CD8-positive, alpha-beta memory T cell (primary cell): ENCODE measurements around the gene SPHK2. TPM values are rescaled to one million over a fixed set of nuclear protein-coding genes. Genes with fewer than 3 reads are reported as not detected.
"Not testable (repeated sequence)": the region's sequence is repeated elsewhere in the genome, so short reads cannot be mapped to it uniquely, and the experiment has no call there.

Experiments used
- CTCF ChIA-PET: fragments of 350-600 bp; sonication (Branson Sonifier 250); formaldehyde crosslinking; loops from one replicate; lab custom pipeline; 2021; ENCODE audit warnings: antibody characterized with exemption; lab: Charles Lee
- POLR2A ChIA-PET: fragments of 350-600 bp; sonication (Branson Sonifier 250); formaldehyde crosslinking; loops from one replicate; lab custom pipeline; 2021; ENCODE audit warnings: antibody characterized with exemption; lab: Charles Lee
- DNase-seq, 5 donors: peaks; one replicate each; pipeline versions ENCODE4 v3.0.0 to v3.0.0-alpha.2; 2020 to 2022; ENCODE audit warnings: mixed read lengths in 1 of 5
- H3K27ac ChIP-seq: one replicate; pipeline ENCODE4 v1.7.0; 2013; ENCODE audit warnings: low read depth, mild to moderate bottlenecking, low read length, moderate library complexity
- H3K27me3 ChIP-seq: 2 replicates; pipeline ENCODE4 v1.7.0; 2013; ENCODE audit warnings: low read length, mild to moderate bottlenecking; ENCODE audit not compliant: insufficient read depth, poor library complexity, severe bottlenecking
- H3K36me3 ChIP-seq: 2 replicates; pipeline ENCODE4 v1.7.0; 2013; ENCODE audit warnings: mild to moderate bottlenecking, low read length, moderate library complexity; ENCODE audit not compliant: insufficient read depth
- H3K4me1 ChIP-seq: 2 replicates; pipeline ENCODE4 v1.7.0; 2013; ENCODE audit warnings: mild to moderate bottlenecking, low read length, moderate library complexity; ENCODE audit not compliant: insufficient read depth
- H3K4me3 ChIP-seq: 2 replicates; pipeline ENCODE4 v1.7.0; 2013; ENCODE audit warnings: mild to moderate bottlenecking, low read length
- H3K9me3 ChIP-seq: 2 replicates; pipeline ENCODE4 v1.7.0; 2013; ENCODE audit warnings: mild to moderate bottlenecking, low read length
- H3K27ac Mint-ChIP-seq, 8 donors: one replicate each; pipeline ENCODE4 v1.8.0; 2020 to 2021; ENCODE audit warnings: mixed read lengths in 8 of 8, mild to moderate bottlenecking in 6 of 8, inconsistent platforms in 3 of 8, moderate library complexity in 3 of 8
- H3K27me3 Mint-ChIP-seq, 2 donors: one replicate each; pipeline ENCODE4 v1.8.0; 2020 to 2021; ENCODE audit warnings: mixed read lengths in 2 of 2, mild to moderate bottlenecking in 1 of 2, moderate library complexity in 1 of 2
- H3K36me3 Mint-ChIP-seq, 3 donors: one replicate each; pipeline ENCODE4 v1.8.0; 2020 to 2021; ENCODE audit warnings: mixed read lengths in 3 of 3, inconsistent platforms in 1 of 3, mild to moderate bottlenecking in 1 of 3
- H3K4me1 Mint-ChIP-seq, 3 donors: one replicate each; pipeline ENCODE4 v1.8.0; 2020 to 2021; ENCODE audit warnings: mixed read lengths in 3 of 3, inconsistent platforms in 1 of 3, mild to moderate bottlenecking in 1 of 3
- H3K4me3 Mint-ChIP-seq, 7 donors: one replicate each; pipeline ENCODE4 v1.8.0; 2020 to 2021; ENCODE audit warnings: mixed read lengths in 7 of 7, mild to moderate bottlenecking in 6 of 7, moderate library complexity in 4 of 7, inconsistent platforms in 2 of 7
- H3K9me3 Mint-ChIP-seq, 5 donors: one replicate each; pipeline ENCODE4 v1.8.0; 2020 to 2022; ENCODE audit warnings: mixed read lengths in 5 of 5, mild to moderate bottlenecking in 3 of 5, moderate library complexity in 2 of 5, inconsistent platforms in 1 of 5
- polyA plus RNA-seq: library from polyadenylated mRNA; unstranded; fragments of 300-500 nt; fragmentation: Illumina TruSeq; gene quantifications from one replicate; pipeline ENCODE4 v1.2.3, GENCODE V29; 2021
- total RNA-seq, 2 experiments: library from RNA; stranded (reverse); gene quantifications; one replicate each; pipeline ENCODE4 v1.2.3, GENCODE V29; 2021

The SPHK2 gene
- total and polyA plus RNA-seq, 3 experiments from 2014 or later: 10.2 to 38.5 (median 37.5) TPM

DNA sequence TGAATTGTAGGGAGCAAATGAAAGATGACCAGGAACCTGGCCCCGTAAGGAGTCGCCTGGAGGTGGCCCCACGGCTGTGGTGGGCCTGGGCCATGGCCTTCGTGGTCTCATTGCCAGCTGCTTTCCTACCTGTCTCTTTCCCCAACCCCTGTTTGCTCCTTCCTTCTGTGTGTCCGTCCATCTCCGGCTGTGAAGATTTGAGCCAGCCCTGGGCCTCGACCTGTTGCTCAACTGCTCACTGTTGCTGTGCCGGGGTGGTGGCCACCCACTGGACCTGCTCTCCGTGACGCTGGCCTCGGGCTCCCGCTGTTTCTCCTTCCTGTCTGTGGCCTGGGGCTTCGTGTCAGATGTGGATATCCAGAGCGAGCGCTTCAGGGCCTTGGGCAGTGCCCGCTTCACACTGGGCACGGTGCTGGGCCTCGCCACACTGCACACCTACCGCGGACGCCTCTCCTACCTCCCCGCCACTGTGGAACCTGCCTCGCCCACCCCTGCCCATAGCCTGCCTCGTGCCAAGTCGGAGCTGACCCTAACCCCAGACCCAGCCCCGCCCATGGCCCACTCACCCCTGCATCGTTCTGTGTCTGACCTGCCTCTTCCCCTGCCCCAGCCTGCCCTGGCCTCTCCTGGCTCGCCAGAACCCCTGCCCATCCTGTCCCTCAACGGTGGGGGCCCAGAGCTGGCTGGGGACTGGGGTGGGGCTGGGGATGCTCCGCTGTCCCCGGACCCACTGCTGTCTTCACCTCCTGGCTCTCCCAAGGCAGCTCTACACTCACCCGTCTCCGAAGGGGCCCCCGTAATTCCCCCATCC lies 9.4 kb downstream of the SPHK2 start:
- H3K27ac Mint-ChIP-seq: peak overlapping the region in 1 of 8 donors; percentile 36
- CTCF ChIA-PET: no interaction called here

DNA sequence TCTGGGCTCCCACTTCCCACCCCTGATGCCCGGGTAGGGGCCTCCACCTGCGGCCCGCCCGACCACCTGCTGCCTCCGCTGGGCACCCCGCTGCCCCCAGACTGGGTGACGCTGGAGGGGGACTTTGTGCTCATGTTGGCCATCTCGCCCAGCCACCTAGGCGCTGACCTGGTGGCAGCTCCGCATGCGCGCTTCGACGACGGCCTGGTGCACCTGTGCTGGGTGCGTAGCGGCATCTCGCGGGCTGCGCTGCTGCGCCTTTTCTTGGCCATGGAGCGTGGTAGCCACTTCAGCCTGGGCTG lies 9.9 kb downstream of the SPHK2 start:
- Mint-ChIP-seq H3K4me1 (peaks cover 18 to 53% (median 22%) of the 10 kb centered on the region in 3 donors), H3K27me3 (no peaks in the 10 kb centered on the region), H3K4me3 (no peak overlapping the region), H3K36me3 (peaks cover 0 to 54% (median 0%) of the 10 kb centered on the region in 3 donors), H3K27ac (no peak overlapping the region), H3K9me3 (no peaks in the 10 kb centered on the region)
- no peaks in the 10 kb centered on the region for H3K27me3 ChIP-seq
- H3K27ac ChIP-seq: no peak overlapping the region
- H3K9me3 ChIP-seq: no peaks in the 10 kb centered on the region
- ChIA-PET POLR2A (interaction anchor here (0.6 to 0.9 kb wide), 2 partner anchors 10 to 71 kb away, joined by 3 to 11 read pairs; partner anchors contain the start of gene SPHK2), CTCF (no interaction called here)
- peaks cover 19% of the 10 kb centered on the region for H3K4me1 ChIP-seq
- no peak overlapping the region for H3K4me3 ChIP-seq
- peaks cover 30% of the 10 kb centered on the region for H3K36me3 ChIP-seq
- no peak for DNase-seq

More for the DNA sequence above, 9.4 kb downstream of the SPHK2 start:
- Histone ChIP-seq H3K9me3 (no peaks in the 10 kb centered on the region), H3K27me3 (no peaks in the 10 kb centered on the region), H3K4me3 (no peak overlapping the region), H3K36me3 (peaks cover 30% of the 10 kb centered on the region), H3K4me1 (peaks cover 16% of the 10 kb centered on the region), H3K27ac (no peak overlapping the region)
- POLR2A ChIA-PET: interaction anchor here (0.6 to 0.9 kb wide), 3 partner anchors 9 to 70 kb away, joined by 3 to 11 read pairs (median 5); partner anchors contain the start of gene SPHK2
- H3K36me3 Mint-ChIP-seq: peaks cover 0 to 54% (median 1%) of the 10 kb centered on the region in 3 donors
- peak overlapping the region in 1 of 7 donors; percentile 12 for H3K4me3 Mint-ChIP-seq
- no peaks in the 10 kb centered on the region for H3K9me3 Mint-ChIP-seq
- DNase-seq: no peak
- H3K27me3 Mint-ChIP-seq: no peaks in the 10 kb centered on the region
- peaks cover 21 to 53% (median 24%) of the 10 kb centered on the region in 3 donors for H3K4me1 Mint-ChIP-seq

DNA sequence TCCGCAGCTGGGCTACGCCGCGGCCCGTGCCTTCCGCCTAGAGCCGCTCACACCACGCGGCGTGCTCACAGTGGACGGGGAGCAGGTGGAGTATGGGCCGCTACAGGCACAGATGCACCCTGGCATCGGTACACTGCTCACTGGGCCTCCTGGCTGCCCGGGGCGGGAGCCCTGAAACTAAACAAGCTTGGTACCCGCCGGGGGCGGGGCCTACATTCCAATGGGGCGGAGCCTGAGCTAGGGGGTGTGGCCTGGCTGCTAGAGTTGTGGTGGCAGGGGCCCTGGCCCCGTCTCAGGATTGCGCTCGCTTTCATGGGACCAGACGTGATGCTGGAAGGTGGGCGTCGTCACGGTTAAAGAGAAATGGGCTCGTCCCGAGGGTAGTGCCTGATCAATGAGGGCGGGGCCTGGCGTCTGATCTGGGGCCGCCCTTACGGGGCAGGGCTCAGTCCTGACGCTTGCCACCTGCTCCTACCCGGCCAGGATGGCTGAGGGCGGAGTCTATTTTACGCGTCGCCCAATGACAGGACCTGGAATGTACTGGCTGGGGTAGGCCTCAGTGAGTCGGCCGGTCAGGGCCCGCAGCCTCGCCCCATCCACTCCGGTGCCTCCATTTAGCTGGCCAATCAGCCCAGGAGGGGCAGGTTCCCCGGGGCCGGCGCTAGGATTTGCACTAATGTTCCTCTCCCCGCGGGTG lies 10.4 kb downstream of the SPHK2 start:
- H3K36me3 ChIP-seq: peaks cover 30% of the 10 kb centered on the region
- no peak for DNase-seq

DNA sequence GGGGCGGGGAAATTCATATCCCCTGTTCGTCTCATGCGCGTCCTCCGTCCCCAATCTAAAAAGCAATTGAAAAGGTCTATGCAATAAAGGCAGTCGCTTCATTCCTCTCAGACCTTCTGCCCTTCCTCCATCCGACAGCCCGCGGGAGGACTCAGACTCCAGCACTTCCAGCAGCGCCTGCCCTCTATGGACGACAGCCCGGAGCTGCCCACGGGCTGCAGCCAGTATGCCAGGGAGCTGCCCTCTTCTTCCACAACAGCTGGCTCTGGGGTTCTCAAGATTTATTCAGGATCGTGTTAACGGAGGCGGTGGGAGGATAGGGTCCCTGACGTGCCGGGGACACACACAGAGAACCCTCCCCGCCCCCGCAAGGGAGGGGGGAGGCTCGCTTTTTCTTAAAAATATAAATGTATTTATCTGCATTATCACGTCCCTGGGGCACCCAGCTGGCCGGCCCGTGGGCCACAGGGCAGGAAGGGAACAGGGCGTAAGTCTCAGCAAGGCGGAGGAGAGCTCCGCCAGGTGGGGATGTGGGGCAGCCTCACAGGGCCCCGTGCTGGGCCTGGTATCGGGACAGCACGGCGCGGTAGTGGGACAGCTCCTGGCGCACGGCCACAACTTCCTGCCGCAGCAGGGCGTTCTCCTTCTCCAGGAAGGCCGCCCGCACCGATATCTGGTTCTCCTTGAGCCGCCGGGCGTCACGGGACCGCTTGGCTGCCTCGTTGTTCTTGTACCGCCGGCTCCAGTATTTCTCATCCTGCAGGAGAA lies 11.2 kb downstream of the SPHK2 start:
- Histone ChIP-seq H3K4me3 (no peak overlapping the region), H3K36me3 (peaks cover 30% of the 10 kb centered on the region), H3K9me3 (no peaks in the 10 kb centered on the region), H3K27ac (no peak overlapping the region), H3K27me3 (no peaks in the 10 kb centered on the region), H3K4me1 (peaks cover 29% of the 10 kb centered on the region)
- H3K36me3 Mint-ChIP-seq: peaks cover 0 to 58% (median 0%) of the 10 kb centered on the region in 3 donors
- ChIA-PET POLR2A (interaction anchor here (1.8 kb wide), 1 partner anchor 11 kb away, joined by 4 read pairs; the partner anchor contains the start of genes RPL18 and SPHK2), CTCF (no interaction called here)
- no peak overlapping the region for H3K4me3 Mint-ChIP-seq
- H3K9me3 Mint-ChIP-seq: peaks cover 0 to 2% (median 0%) of the 10 kb centered on the region in 5 donors
- H3K27me3 Mint-ChIP-seq: no peaks in the 10 kb centered on the region
- H3K4me1 Mint-ChIP-seq: peaks cover 19 to 53% (median 24%) of the 10 kb centered on the region in 3 donors
- no peak for DNase-seq
- no peak overlapping the region for H3K27ac Mint-ChIP-seq

More for the DNA sequence above, 10.4 kb downstream of the SPHK2 start:
- Histone ChIP-seq H3K4me3 (no peak overlapping the region), H3K9me3 (no peaks in the 10 kb centered on the region), H3K27ac (no peak overlapping the region), H3K27me3 (no peaks in the 10 kb centered on the region), H3K4me1 (peaks cover 23% of the 10 kb centered on the region)
- ChIA-PET CTCF (no interaction called here), POLR2A (interaction anchor here (0.9 kb wide), 1 partner anchor 10 kb away, joined by 3 read pairs; the partner anchor contains the start of gene SPHK2)
- Mint-ChIP-seq H3K4me1 (peaks cover 20 to 54% (median 22%) of the 10 kb centered on the region in 3 donors), H3K4me3 (no peak overlapping the region), H3K27ac (no peak overlapping the region), H3K27me3 (no peaks in the 10 kb centered on the region), H3K9me3 (peaks cover 0 to under 1% (median 0%) of the 10 kb centered on the region in 5 donors), H3K36me3 (peaks cover 0 to 57% (median 0%) of the 10 kb centered on the region in 3 donors)

DNA sequence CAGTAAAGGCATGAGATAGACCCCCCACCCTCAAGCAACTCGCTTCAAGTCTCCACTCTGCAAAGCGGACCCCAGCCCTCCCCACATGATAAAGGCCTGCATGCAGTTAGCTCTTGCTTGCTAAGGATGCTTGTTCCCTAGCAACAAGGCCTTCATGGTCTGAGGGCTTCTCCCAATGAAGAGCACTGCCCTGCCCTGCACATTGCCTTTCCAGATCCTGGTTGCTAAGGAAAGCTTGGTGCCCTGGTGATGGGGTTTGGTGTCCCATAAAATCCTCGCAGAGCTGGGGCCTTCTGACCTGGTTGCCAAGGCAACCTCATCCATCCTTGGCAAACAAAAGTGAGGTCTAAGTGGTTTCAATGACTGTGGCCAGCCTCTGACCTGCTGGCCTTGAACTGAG lies 11.9 kb downstream of the SPHK2 start:
- peak overlapping the region in 1 of 8 donors; percentile 68 for H3K27ac Mint-ChIP-seq
- H3K27me3 Mint-ChIP-seq: no peaks in the 10 kb centered on the region
- H3K36me3 Mint-ChIP-seq: peaks cover 0 to 59% (median 0%) of the 10 kb centered on the region in 3 donors
- ChIA-PET POLR2A (interaction anchor here (1.8 kb wide), 1 partner anchor 12 kb away, joined by 4 read pairs; the partner anchor contains the start of genes RPL18 and SPHK2), CTCF (interaction anchor here (1.0 kb wide), 1 partner anchor 15 kb away, joined by 5 read pairs; the partner anchor contains the start of gene CA11)
- Histone ChIP-seq H3K4me3 (no peak overlapping the region), H3K27me3 (no peaks in the 10 kb centered on the region), H3K27ac (no peak overlapping the region), H3K4me1 (peaks cover 29% of the 10 kb centered on the region), H3K36me3 (peaks cover 30% of the 10 kb centered on the region), H3K9me3 (no peaks in the 10 kb centered on the region)
- H3K9me3 Mint-ChIP-seq: peaks cover 0 to 2% (median 0%) of the 10 kb centered on the region in 5 donors
- peaks cover 22 to 56% (median 26%) of the 10 kb centered on the region in 3 donors for H3K4me1 Mint-ChIP-seq
- H3K4me3 Mint-ChIP-seq: no peak overlapping the region
- no peak for DNase-seq

DNA sequence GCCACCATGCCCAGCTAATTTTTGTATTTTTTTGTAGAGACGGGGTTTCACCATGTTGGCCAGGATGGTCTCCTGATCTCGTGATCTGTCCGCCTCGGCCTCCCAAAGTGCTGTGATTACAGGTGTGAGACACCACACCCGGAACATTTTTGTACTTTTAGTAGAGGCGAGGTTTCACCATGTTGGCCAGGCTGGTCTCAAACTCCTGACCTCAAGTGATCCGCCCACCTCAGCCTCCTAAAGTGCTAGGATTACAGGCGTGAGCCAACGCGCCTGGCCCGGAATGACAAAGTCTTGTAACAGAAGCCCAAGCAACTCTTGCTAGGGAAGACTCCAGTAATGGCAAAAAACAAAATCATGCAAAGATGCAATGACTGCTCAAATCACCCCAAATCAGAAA lies 13.0 kb downstream of the SPHK2 start:
- CTCF ChIA-PET: interaction anchor here (1.0 to 1.2 kb wide), 3 partner anchors 11 to 14 kb away, joined by 4 to 5 read pairs (median 4); partner anchors contain the start of gene CA11
- peaks cover 30% of the 10 kb centered on the region for H3K36me3 ChIP-seq

DNA sequence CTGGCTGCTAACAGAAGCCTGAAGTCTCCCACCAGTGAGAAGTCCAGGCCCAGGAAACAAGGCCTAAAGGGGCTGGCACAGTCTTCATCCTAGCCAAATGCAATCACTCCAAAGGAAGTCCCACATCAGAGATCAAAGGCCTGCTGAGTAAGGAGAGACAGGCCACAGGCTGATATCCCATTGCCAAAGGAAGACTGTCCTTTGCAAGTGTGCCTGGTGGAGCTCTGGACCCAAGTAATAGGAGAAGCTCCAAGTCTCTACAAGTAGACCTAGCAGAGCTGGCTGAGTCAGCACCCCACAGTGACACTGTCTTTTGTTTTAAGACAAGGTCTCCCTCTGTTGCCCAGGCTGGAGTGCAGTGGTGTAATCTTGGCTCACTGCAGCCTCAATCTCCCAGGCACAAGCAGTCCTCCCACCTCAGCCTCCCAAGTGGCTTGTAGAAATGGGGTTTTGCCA lies 13.4 kb downstream of the SPHK2 start:
- Histone ChIP-seq H3K36me3 (peaks cover 30% of the 10 kb centered on the region), H3K9me3 (no peaks in the 10 kb centered on the region), H3K4me1 (peaks cover 29% of the 10 kb centered on the region), H3K27me3 (no peaks in the 10 kb centered on the region), H3K4me3 (no peak overlapping the region), H3K27ac (peak overlapping the region; percentile 39)
- ChIA-PET POLR2A (interaction anchor here (0.6 to 2.8 kb wide), 5 partner anchors 9 to 22 kb away, joined by 3 to 17 read pairs (median 13); partner anchors contain the start of genes CA11, RPL18 and SPHK2), CTCF (interaction anchor here (1.0 to 2.7 kb wide), 4 partner anchors 9 to 13 kb away, joined by 4 to 9 read pairs (median 4); partner anchors contain the start of gene CA11)
- peaks cover 0 to 2% (median 0%) of the 10 kb centered on the region in 5 donors for H3K9me3 Mint-ChIP-seq
- DNase-seq: no peak
- no peaks in the 10 kb centered on the region for H3K27me3 Mint-ChIP-seq
- peaks cover 0 to 59% (median 0%) of the 10 kb centered on the region in 3 donors for H3K36me3 Mint-ChIP-seq
- H3K27ac Mint-ChIP-seq: peak overlapping the region in 7 of 8 donors; percentile 3 to 96 (median 54)
- H3K4me1 Mint-ChIP-seq: peaks cover 18 to 49% (median 21%) of the 10 kb centered on the region in 3 donors
- peak overlapping the region in 3 of 7 donors; percentile 3 to 45 (median 36) for H3K4me3 Mint-ChIP-seq

More for the DNA sequence above, 13.0 kb downstream of the SPHK2 start:
- Mint-ChIP-seq H3K4me3 (peak overlapping the region in 2 of 7 donors; percentile 3 to 36), H3K36me3 (peaks cover 0 to 58% (median 0%) of the 10 kb centered on the region in 3 donors), H3K4me1 (peaks cover 18 to 50% (median 22%) of the 10 kb centered on the region in 3 donors), H3K27ac (peak overlapping the region in 6 of 8 donors; percentile 3 to 96 (median 58))
- H3K27me3 ChIP-seq, H3K9me3 ChIP-seq, DNase-seq, H3K4me3 ChIP-seq, H3K9me3 Mint-ChIP-seq, H3K27me3 Mint-ChIP-seq, H3K27ac ChIP-seq: not testable (repeated sequence)
- peaks cover 29% of the 10 kb centered on the region for H3K4me1 ChIP-seq
- POLR2A ChIA-PET: interaction anchor here (0.6 kb wide), 2 partner anchors 9 to 23 kb away, joined by 3 read pairs; no protein-coding TSS in a partner anchor
